GM13977 (cell line): ENCODE data around the gene NCR1.
"Not testable (repeated sequence)": the region's sequence is repeated elsewhere in the genome, so short reads cannot be mapped to it uniquely, and the experiment has no call there.

Experiments used
- DNase-seq: peaks from one replicate; pipeline ENCODE4 v3.0.0; 2012; ENCODE audit warnings: low spot score
- in situ Hi-C: fragments of 300-500 bp; cut with MboI; formaldehyde crosslinking; loops from one replicate; pipeline ENCODE4 v1.12.0; 2022; ENCODE audit warnings: low sequenced_read_pairs, low pct_unique_long_range_greater_than_20kb, mixed read lengths, inconsistent platforms; ENCODE audit not compliant: unreplicated experiment
- TF ChIP-seq, protein P1 (sequence below): IDR thresholded peaks from 2 replicates; pipeline ENCODE4 v1.5.1; 2012; ENCODE audit warnings: mild to moderate bottlenecking, control low read depth; ENCODE audit not compliant: insufficient read depth; ENCODE audit errors: extremely low read depth, missing control alignments

NCR1 gene

DNA sequence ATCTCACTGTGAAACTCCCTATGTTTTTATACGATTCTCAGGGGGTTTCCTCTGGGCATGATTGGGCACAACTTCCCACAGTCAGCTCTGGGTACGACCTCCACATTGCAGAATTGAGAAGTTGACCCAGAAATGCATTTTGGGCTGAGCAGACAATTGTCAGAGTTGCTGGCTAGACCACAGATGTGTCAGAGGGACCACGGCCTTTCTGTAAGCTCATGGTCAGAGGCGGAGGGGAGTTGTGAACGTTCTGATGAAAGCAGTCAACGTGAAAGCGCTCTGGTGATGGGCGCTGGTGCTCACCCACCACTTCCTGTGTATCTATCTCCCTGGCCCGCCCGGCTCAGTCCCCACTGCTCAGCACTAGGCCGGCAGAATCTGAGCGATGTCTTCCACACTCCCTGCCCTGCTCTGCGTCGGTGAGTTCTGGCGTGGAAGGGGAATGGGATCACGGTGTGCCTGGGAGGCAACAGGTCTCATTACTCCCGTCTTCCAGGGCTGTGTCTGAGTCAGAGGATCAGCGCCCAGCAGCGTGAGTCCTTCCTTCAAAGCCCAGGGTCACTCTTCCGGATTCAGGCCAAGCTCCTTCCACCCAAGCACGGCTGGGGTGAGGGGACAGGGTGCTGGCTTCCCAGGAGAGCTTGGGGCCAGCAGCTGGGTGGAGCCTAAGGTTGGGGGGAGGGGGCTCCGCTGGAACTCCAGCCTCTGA lies at the start of gene NCR1:
NCR1 (plus strand) TSS at position 346 of the 709 bp plus-strand sequence; CDS start at position 386, 40 bp downstream.
- in situ Hi-C loops = loop anchor here (25.0 kb wide), 1 partner anchor 419 kb away; no protein-coding TSS in a partner anchor
- no peak for DNase-seq
- TF ChIP-seq, protein P1, sequence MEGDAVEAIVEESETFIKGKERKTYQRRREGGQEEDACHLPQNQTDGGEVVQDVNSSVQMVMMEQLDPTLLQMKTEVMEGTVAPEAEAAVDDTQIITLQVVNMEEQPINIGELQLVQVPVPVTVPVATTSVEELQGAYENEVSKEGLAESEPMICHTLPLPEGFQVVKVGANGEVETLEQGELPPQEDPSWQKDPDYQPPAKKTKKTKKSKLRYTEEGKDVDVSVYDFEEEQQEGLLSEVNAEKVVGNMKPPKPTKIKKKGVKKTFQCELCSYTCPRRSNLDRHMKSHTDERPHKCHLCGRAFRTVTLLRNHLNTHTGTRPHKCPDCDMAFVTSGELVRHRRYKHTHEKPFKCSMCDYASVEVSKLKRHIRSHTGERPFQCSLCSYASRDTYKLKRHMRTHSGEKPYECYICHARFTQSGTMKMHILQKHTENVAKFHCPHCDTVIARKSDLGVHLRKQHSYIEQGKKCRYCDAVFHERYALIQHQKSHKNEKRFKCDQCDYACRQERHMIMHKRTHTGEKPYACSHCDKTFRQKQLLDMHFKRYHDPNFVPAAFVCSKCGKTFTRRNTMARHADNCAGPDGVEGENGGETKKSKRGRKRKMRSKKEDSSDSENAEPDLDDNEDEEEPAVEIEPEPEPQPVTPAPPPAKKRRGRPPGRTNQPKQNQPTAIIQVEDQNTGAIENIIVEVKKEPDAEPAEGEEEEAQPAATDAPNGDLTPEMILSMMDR = no peak

GRCh38 chr19:54858476-54858875 lies 47.5 kb upstream of the NCR1 start:
- DNase-seq, in situ Hi-C loops: not testable (repeated sequence)

- DNase-seq, in situ Hi-C loops: not testable (repeated sequence)
These were observed 46.5 kb upstream of the NCR1 start for GRCh38 chr19:54859421-54859820.

GRCh38 chr19:54863459-54863858 lies 42.5 kb upstream of the NCR1 start:
- in situ Hi-C loops, DNase-seq: not testable (repeated sequence)

DNA sequence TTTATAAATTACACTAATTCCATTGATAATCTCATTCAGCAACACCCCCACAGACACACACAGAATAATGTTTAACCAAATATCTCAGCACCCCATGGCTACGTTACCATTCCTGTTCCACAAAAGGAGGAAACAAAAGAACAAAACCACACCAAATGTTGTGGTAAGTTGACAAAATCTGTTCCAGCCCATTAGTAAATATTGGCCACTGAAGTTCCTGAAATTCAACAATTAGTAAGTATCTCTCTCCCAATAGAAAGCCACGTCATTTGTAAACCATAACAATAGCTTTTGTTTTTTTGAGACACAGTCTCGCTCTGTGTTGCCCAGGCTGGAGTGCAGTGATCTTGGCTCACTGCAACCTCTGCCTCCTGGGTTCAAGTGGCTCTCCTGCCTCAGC lies 34.3 kb upstream of the NCR1 start:
- DNase-seq = no peak
- TF ChIP-seq, protein P1 = no peak
- in situ Hi-C loops = no loop called here

- TF ChIP-seq, protein P1 = no peak
- in situ Hi-C loops = no loop called here
- DNase-seq = no peak
These were observed 32.0 kb upstream of the NCR1 start, which contains the start of gene FCAR for GRCh38 chr19:54873990-54874389. TSS of gene FCAR (plus strand) at chr19:54874235. CDS start at chr19:54874290, 55 bp downstream.

GRCh38 chr19:54875506-54875905 lies 30.4 kb upstream of the NCR1 start:
- TF ChIP-seq, protein P1 = no peak
- in situ Hi-C loops = no loop called here
- DNase-seq = no peak

DNA sequence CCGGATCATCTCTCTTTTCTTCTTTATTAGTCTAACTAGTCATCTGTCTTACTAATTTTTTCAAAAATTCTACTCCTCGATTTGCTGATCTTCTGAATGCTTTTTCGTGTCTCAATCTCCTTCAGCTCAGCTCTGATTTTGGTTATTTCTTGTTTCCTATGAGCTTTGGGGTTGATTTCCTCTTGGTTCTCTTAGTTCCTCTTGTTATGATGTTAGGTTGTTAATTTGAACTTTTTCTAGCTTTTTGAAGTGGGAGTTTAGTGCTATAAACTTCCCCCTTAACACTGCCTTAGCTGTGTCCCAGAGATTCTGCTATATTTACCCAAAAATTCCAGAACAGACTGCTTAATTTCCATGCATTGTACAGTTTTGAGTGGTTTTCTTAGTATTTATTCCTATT lies 28.5 kb upstream of the NCR1 start:
- TF ChIP-seq, protein P1 = no peak
- in situ Hi-C loops = no loop called here
- DNase-seq = no peak
